ENCODE measurements around the gene COL4A1.

DNA sequence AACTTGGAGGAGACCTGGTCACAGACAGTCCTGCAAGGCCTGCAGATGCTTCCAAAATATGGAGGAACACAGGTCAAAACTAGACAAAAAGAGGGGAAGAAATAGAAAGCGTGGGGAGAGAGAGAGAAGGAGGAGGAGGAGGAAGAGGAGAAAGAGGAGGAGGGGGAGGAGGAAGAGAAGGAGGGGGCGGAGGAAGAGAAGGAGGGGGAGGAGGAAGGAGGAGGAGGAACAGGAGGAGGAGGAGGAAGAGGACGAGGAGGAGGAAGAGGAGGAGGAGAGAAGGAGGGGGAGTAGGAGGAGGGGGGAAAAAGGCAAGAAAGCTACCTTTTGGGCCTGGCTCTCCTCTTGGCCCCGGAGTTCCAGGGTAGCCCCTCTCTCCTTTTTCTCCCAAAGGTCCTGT, 105.8 kb downstream of the COL4A1 start:
- no peak for TF ChIP-seq CTCF (optimal IDR thresholded peaks at IDR 0.05 in 1 of 3, IDR thresholded peaks at IDR 0.05 in 1 of 3, conservative IDR thresholded peaks at IDR 0.05 in 1 of 3; ENCODE audit: extremely low read depth in 1 of 3, insufficient read depth in 2 of 3, low read length in 3 of 3)
- TF ChIP-seq EZH2 (IDR thresholded peaks at IDR 0.05; ENCODE audit: low read length) = no peak

All from keratinocyte (primary cell).